Subcutaneous abdominal adipose tissue (tissue), 5 donors: ENCODE results near the gene ARHGEF26.
"Not testable (repeated sequence)": the region's sequence is repeated elsewhere in the genome, so short reads cannot be mapped to it uniquely, and the experiment has no call there.

Source experiments
- H3K27ac ChIP-seq: one replicate; pipeline ENCODE4 v1.7.0; 2013; ENCODE audit warnings: low read depth, mild to moderate bottlenecking, inconsistent platforms, low read length, moderate library complexity
- H3K27me3 ChIP-seq, 5 donors: one replicate each; pipeline ENCODE4 v1.7.0; 2013; ENCODE audit warnings: low read length in 5 of 5, inconsistent platforms in 1 of 5; ENCODE audit not compliant: control insufficient read depth in 5 of 5, insufficient read depth in 4 of 5
- H3K36me3 ChIP-seq, 5 donors: one replicate each; pipeline ENCODE4 v1.7.0; 2013; ENCODE audit warnings: low read length in 5 of 5; ENCODE audit not compliant: control insufficient read depth in 5 of 5, insufficient read depth in 5 of 5
- H3K4me1 ChIP-seq, 5 donors: one replicate each; pipeline ENCODE4 v1.7.0; 2013; ENCODE audit warnings: low read length in 5 of 5, mild to moderate bottlenecking in 3 of 5, moderate library complexity in 1 of 5; ENCODE audit not compliant: control insufficient read depth in 5 of 5, insufficient read depth in 5 of 5
- H3K4me3 ChIP-seq, 5 donors: one replicate each; pipeline ENCODE4 v1.7.0; 2013; ENCODE audit warnings: low read length in 5 of 5, low read depth in 1 of 5
- H3K9ac ChIP-seq, 5 donors: one replicate each; pipeline ENCODE4 v1.7.0; 2013; ENCODE audit warnings: low read length in 5 of 5, mild to moderate bottlenecking in 4 of 5, moderate library complexity in 3 of 5
- H3K9me3 ChIP-seq, 5 donors: one replicate each; pipeline ENCODE4 v1.7.0; 2013; ENCODE audit warnings: low read length in 5 of 5; ENCODE audit not compliant: control insufficient read depth in 5 of 5
- donor health status: healthy.
- donor health status: healthy.
- donor health status: healthy.
- donor health status: healthy.
- donor health status: healthy.

The ARHGEF26 gene, protein sequence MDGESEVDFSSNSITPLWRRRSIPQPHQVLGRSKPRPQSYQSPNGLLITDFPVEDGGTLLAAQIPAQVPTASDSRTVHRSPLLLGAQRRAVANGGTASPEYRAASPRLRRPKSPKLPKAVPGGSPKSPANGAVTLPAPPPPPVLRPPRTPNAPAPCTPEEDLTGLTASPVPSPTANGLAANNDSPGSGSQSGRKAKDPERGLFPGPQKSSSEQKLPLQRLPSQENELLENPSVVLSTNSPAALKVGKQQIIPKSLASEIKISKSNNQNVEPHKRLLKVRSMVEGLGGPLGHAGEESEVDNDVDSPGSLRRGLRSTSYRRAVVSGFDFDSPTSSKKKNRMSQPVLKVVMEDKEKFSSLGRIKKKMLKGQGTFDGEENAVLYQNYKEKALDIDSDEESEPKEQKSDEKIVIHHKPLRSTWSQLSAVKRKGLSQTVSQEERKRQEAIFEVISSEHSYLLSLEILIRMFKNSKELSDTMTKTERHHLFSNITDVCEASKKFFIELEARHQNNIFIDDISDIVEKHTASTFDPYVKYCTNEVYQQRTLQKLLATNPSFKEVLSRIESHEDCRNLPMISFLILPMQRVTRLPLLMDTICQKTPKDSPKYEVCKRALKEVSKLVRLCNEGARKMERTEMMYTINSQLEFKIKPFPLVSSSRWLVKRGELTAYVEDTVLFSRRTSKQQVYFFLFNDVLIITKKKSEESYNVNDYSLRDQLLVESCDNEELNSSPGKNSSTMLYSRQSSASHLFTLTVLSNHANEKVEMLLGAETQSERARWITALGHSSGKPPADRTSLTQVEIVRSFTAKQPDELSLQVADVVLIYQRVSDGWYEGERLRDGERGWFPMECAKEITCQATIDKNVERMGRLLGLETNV

DNA sequence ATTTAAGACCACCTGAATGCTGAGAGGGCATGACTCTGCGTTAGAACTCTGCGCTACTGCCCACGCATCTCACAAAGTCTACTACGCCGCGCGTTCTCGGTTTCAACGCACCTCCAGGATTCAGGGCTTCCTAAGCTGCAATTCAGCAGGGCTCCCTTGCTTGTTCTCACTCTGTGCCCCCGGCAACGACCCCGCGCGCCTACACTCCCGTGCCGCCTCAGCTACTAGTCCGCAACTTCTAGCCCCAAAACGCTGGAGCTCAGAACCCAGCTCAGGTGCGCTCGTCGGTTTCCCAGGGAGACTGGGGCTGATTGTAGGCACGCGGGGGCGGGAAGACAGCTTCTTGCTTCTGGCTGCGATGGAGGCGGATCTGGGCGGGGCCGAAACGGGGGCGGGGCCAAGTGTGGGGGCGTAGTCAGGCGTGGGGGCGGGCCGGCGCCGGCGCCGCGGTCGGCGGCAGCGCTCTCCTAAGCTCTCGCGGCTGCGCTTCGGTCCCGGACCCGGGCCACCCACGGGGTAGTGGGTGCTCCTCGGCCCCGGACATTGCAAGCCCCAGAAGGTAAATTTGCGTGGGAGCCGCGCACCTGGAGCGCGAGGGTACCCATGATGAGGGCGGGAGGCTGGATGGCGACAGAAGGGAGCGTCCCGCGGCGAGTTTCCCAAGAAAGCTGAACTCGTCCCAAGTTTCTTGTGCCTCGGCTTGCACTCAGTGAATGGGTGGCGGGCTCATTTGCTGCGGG is at the start of gene ARHGEF26:
Gene ARHGEF26, plus strand, starts transcription at position 430 of the 740 bp plus-strand sequence. CDS start 603 bp downstream, outside the sequence.
- no peaks in the 10 kb centered on the region for H3K36me3 ChIP-seq
- H3K9me3 ChIP-seq: no peaks in the 10 kb centered on the region
- peak within 1 kb of the TSS in 4 of 5 donors; percentile 68 to 86 (median 72) for H3K9ac ChIP-seq
- peak within 1 kb of the TSS; percentile 74 to 93 (median 89) for H3K4me3 ChIP-seq
- peak within 1 kb of the TSS; percentile 48 for H3K27ac ChIP-seq
- peaks cover 0 to 3% (median 0%) of the 10 kb centered on the region in 5 donors for H3K27me3 ChIP-seq
- peaks cover 0 to 37% (median 26%) of the 10 kb centered on the region in 5 donors for H3K4me1 ChIP-seq

DNA sequence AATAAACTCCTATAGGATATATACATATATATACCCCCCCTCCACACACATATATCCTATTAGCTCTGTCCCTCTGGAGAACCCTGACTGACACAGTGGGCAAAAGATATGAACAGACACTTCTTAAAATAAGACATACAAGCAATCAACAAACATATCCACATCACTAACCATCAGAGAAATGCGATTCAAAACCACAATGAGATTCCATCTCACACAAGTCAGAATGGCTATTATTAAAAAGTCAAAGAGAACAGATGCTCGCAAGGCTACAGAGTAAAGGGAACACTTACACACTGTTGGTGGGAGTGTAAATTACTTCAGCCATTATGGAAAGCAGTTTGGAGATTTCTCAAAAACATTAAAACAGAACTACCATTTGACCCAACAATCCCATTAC is 46.2 kb upstream of the ARHGEF26 start:
- Histone ChIP-seq H3K9ac (no peak overlapping the region), H3K9me3 (peaks cover 0 to 6% (median 3%) of the 10 kb centered on the region in 5 donors), H3K4me1 (no peaks in the 10 kb centered on the region), H3K4me3 (no peak overlapping the region), H3K27ac (no peak overlapping the region), H3K27me3 (no peaks in the 10 kb centered on the region), H3K36me3 (no peaks in the 10 kb centered on the region)

DNA sequence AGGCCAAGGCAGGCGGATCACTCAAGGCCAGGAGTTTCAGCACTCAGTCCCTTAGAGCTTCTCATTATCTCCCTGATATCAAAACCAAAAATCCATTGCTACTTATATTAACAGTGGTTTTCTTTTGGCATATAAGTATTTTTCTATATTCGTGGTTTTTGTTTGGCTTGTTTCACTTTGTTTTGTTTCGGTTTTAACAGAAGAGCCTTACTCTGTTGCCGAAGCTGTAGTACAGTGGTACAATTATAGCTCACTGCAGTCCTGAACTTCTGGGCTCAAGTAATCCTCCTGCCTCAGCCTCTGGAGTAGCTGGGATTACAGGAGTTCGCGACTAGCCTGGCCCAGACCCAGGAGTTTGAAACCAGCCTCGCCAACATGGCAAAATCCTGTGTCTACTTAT is 42.5 kb upstream of the ARHGEF26 start:
- Histone ChIP-seq H3K27ac (no peak overlapping the region), H3K4me3 (no peak overlapping the region), H3K36me3 (no peaks in the 10 kb centered on the region), H3K9ac (no peak overlapping the region), H3K4me1 (peaks cover 0 to 2% (median 0%) of the 10 kb centered on the region in 5 donors), H3K27me3 (no peaks in the 10 kb centered on the region), H3K9me3 (peaks cover 0 to 4% (median 0%) of the 10 kb centered on the region in 5 donors)

DNA sequence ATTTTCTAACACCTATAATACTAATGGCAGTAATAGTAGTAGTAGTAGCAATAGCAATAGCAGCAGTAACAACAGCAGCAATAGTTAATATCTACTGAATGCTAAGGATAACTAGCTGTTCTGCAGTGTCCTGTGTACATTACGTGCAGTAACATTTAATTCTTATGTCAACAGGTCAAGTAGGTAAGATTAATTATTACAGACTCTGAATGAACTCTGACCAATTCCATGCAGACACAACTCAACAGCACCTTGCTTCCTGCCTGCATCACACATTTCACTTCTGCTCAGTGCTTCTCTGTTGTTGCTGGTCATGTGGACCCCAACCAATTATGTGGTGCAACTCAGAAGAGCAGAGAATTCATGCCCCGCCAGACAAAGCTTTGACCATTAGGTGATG is 39.9 kb upstream of the ARHGEF26 start:
- no peaks in the 10 kb centered on the region for H3K36me3 ChIP-seq
- H3K4me3 ChIP-seq: no peak overlapping the region
- peaks cover 0 to 2% (median 0%) of the 10 kb centered on the region in 5 donors for H3K4me1 ChIP-seq
- H3K27ac ChIP-seq: no peak overlapping the region
- no peaks in the 10 kb centered on the region for H3K27me3 ChIP-seq
- peaks cover 0 to 3% (median 0%) of the 10 kb centered on the region in 5 donors for H3K9me3 ChIP-seq
- H3K9ac ChIP-seq: no peak overlapping the region

DNA sequence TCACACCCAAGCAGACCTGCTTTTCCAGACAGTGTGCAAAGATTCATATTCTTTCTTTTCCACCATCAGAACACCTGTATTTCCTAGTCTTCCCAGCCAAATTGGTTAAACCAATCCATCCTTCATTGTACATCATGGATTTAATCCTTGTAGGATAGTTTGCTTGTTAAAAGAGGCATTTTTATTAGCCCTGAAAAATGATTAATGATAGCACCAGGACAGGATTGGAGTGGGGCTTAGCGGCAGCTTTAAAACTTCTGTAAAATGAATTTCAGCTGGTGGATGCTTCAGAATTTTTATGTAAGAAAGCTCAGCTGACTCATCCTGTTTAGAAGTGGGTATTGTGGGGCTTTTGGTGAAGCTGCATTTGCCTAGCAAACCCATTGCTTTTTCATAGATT is 36.1 kb upstream of the ARHGEF26 start:
- peaks cover 0 to 2% (median 0%) of the 10 kb centered on the region in 5 donors for H3K4me1 ChIP-seq
- no peaks in the 10 kb centered on the region for H3K27me3 ChIP-seq
- H3K9ac ChIP-seq: no peak overlapping the region
- no peak overlapping the region for H3K4me3 ChIP-seq
- H3K9me3 ChIP-seq: peaks cover 0 to 3% (median 0%) of the 10 kb centered on the region in 5 donors
- no peaks in the 10 kb centered on the region for H3K36me3 ChIP-seq
- H3K27ac ChIP-seq: no peak overlapping the region

DNA sequence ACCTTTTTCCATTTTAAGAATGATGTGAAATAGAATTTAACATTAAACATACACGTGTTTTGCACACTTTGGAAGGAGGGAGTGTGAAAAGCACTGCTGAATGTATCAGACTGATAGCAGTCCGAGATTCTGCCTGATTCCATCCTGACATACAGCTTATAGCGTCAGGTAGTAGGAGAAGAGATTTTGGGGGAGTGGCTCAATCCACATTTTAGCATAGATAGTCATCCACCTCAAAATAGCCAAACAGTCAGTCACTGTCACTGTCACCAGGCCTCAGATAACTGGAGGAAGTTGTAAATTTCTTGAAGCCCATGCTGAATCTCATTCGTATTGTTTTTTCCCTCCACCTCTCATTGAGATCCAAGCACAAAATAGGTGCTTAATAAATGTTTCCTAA is 35.4 kb upstream of the ARHGEF26 start:
- no peaks in the 10 kb centered on the region for H3K27me3 ChIP-seq
- H3K9me3 ChIP-seq: peaks cover 0 to 3% (median 0%) of the 10 kb centered on the region in 5 donors
- no peak overlapping the region for H3K27ac ChIP-seq
- H3K9ac ChIP-seq: no peak overlapping the region
- H3K4me3 ChIP-seq: no peak overlapping the region
- H3K36me3 ChIP-seq: no peaks in the 10 kb centered on the region
- peaks cover 0 to 2% (median 0%) of the 10 kb centered on the region in 5 donors for H3K4me1 ChIP-seq

DNA sequence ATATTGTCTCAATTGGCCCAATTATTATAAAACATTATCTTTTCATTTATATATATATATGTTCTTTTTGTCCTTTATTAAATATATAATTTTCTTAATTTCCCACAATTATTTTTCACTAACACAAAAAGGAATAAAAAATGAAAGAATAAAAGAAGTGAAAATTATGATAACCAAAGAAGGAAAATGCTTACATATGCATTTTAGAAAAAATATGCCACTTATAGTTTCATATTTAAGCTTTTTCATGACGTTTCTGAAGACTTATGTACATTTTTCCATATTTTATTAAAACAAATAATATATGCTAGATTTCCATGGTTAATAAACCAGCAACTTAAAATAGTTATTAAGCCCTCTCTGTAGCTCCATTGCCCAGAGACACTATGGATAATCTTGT is 34.9 kb upstream of the ARHGEF26 start:
- H3K9me3 ChIP-seq: peaks cover 0 to 3% (median 0%) of the 10 kb centered on the region in 5 donors
- H3K4me1 ChIP-seq: peaks cover 0 to 2% (median 0%) of the 10 kb centered on the region in 5 donors
- no peaks in the 10 kb centered on the region for H3K27me3 ChIP-seq
- H3K9ac ChIP-seq: no peak overlapping the region
- no peak overlapping the region for H3K27ac ChIP-seq
- H3K36me3 ChIP-seq: no peaks in the 10 kb centered on the region
- H3K4me3 ChIP-seq: no peak overlapping the region

DNA sequence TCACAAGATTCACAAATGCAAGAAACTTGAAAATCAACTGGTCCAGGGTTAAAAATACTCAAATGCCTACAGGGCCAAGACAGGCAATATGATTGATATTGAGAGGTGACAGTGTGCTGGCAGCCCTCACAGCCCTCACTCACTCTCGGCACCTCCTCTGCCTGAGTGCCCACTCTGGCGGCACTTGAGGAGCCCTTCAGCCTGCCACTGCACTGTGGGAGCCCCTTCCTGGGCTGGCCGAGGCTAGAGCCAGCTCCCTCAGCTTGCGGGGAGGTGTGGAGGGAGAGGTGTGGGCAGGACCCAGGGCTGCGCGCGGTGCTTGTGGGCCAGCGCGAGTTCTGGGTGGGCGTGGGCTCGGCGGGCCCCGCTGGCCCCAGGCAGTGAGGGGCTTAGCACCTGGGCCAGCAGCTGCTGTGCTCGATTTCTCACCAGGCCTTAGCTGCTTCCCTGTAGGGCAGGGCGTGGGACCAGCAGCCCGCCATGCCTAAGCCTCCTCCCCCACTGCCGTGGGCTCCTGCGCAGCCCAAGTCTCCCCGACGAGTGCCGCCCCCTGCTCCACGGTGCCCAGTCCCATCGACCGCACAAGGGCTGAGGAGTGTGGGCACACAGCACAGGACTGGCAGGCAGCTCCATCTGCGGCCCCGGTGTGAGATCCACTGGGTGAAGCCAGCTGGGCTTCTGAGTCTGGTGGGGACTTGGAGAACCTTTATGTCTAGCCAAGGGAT is 33.3 kb upstream of the ARHGEF26 start:
- H3K27me3 ChIP-seq, H3K9me3 ChIP-seq, H3K4me3 ChIP-seq, H3K9ac ChIP-seq, H3K4me1 ChIP-seq, H3K27ac ChIP-seq, H3K36me3 ChIP-seq: not testable (repeated sequence)
